SK-N-SH treated with all-trans-retinoic acid at 6 μM for 48 hours (cell line): ENCODE results near the gene SNPH.

Experiments
- RARB ChIP-seq: fragments of 250-450 bp; sonication (Bioruptor Pico); IDR thresholded peaks from 2 replicates; pipeline ENCODE4 v1.8.0; 2021; ENCODE audit warnings: mild to moderate bottlenecking, moderate library complexity
- ZFP30 ChIP-seq: fragments of 450-650 bp; formaldehyde crosslinking; IDR thresholded peaks from 2 replicates; pipeline ENCODE4 v1.5.0; 2022; ENCODE audit warnings: mild to moderate bottlenecking, moderate library complexity
- TF ChIP-seq, protein P1 (sequence below): fragments of 250-450 bp; sonication (Bioruptor Pico); IDR thresholded peaks from 2 replicates; pipeline ENCODE4 v1.8.0; 2020; ENCODE audit warnings: mild to moderate bottlenecking, moderate library complexity, borderline replicate concordance
- TF ChIP-seq, protein P2 (sequence below): fragments of 250-450 bp; sonication (Bioruptor Pico); IDR thresholded peaks from 2 replicates; pipeline ENCODE4 v1.8.0; 2021; ENCODE audit warnings: low read depth, mild to moderate bottlenecking, moderate library complexity, borderline replicate concordance
- TF ChIP-seq, protein P3 (sequence below): fragments of 250-450 bp; sonication (Bioruptor Pico); IDR thresholded peaks from 2 replicates; pipeline ENCODE4 v1.5.1; 2020; ENCODE audit warnings: low read depth, mild to moderate bottlenecking, moderate library complexity

DNA sequence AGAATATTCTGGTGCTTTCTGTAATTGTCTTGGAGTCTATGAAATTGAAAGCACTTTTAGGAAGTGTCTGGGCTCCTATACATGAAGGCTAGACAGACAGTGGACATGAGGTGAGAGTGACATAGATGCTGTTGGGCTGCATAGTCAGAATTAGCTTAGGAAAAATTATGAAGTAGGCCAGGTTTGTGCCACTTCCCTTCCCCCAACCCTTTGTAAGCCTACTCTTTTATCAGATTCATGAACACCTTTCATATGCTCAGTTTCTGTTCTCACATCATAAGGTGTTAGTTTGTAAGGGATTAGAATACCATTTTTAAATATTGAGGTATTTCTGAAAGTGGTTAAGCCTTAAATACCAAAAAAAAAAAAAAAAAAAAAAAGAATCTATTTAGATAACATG lies 18.4 kb upstream of the SNPH start:
- TF ChIP-seq, protein P1, sequence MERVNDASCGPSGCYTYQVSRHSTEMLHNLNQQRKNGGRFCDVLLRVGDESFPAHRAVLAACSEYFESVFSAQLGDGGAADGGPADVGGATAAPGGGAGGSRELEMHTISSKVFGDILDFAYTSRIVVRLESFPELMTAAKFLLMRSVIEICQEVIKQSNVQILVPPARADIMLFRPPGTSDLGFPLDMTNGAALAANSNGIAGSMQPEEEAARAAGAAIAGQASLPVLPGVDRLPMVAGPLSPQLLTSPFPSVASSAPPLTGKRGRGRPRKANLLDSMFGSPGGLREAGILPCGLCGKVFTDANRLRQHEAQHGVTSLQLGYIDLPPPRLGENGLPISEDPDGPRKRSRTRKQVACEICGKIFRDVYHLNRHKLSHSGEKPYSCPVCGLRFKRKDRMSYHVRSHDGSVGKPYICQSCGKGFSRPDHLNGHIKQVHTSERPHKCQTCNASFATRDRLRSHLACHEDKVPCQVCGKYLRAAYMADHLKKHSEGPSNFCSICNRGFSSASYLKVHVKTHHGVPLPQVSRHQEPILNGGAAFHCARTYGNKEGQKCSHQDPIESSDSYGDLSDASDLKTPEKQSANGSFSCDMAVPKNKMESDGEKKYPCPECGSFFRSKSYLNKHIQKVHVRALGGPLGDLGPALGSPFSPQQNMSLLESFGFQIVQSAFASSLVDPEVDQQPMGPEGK (CRISPR knock-in tag): no peak
- TF ChIP-seq, protein P2, sequence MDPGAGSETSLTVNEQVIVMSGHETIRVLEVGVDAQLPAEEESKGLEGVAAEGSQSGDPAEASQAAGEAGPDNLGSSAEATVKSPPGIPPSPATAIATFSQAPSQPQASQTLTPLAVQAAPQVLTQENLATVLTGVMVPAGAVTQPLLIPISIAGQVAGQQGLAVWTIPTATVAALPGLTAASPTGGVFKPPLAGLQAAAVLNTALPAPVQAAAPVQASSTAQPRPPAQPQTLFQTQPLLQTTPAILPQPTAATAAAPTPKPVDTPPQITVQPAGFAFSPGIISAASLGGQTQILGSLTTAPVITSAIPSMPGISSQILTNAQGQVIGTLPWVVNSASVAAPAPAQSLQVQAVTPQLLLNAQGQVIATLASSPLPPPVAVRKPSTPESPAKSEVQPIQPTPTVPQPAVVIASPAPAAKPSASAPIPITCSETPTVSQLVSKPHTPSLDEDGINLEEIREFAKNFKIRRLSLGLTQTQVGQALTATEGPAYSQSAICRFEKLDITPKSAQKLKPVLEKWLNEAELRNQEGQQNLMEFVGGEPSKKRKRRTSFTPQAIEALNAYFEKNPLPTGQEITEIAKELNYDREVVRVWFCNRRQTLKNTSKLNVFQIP (CRISPR knock-in tag): no peak
- TF ChIP-seq ZFP30 (CRISPR knock-in tag): no peak
- TF ChIP-seq RARB (CRISPR knock-in tag): no peak
- TF ChIP-seq, protein P3, sequence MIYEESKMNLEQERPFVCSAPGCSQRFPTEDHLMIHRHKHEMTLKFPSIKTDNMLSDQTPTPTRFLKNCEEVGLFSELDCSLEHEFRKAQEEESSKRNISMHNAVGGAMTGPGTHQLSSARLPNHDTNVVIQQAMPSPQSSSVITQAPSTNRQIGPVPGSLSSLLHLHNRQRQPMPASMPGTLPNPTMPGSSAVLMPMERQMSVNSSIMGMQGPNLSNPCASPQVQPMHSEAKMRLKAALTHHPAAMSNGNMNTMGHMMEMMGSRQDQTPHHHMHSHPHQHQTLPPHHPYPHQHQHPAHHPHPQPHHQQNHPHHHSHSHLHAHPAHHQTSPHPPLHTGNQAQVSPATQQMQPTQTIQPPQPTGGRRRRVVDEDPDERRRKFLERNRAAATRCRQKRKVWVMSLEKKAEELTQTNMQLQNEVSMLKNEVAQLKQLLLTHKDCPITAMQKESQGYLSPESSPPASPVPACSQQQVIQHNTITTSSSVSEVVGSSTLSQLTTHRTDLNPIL: no peak
